ENCODE results near the gene RIMBP2. TPM values are rescaled to one million over a fixed set of nuclear protein-coding genes. Genes with fewer than 3 reads are reported as not detected.

Gene RIMBP2
- total and polyA plus RNA-seq, 7 experiments from 2014 or later: 0.05 TPM; not detected in 6

DNA sequence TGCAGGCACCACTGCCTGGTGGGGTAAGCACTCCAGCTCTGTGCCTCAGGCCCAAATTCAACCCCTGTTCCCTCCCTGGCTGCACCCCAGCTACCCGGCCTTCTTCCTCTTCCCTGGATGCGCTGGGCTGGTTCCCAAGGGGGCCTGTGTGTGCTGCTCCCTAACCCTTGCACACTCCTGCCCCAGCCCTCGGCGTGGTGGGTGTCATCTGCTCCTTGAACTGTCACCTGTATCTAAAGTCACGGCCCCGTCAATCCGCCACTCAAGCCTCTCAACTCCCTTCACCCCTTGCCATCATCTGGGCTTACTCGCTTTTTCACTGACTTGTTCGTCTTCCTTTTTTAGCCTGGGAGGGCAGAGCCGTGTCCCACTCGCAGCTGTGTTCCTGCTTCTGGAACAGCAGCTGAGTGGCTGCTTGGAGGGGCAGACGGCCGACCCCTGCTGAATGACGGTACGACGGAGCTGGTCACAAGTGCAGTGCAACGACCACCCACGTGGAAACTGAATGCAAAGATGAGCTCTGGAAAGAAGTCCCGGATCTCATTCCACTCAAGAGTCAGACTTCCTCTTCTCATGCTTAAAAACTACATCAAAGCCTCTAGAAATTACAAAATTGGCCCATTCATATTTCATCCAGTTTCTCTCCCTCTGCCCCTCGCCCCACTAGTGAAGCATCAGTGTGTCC lies 239.5 kb downstream of the RIMBP2 start:
- Histone ChIP-seq H3K36me3 (ENCODE audit: control insufficient read depth in 2 of 3, insufficient read depth in 3 of 3, low read length in 3 of 3) (no peaks in the 10 kb centered on the region), H3K27me3 (ENCODE audit: control insufficient read depth in 2 of 2, insufficient read depth in 2 of 2, low read length in 2 of 2) (no peaks in the 10 kb centered on the region), H3K27ac (ENCODE audit: low read depth, low read length) (no peak overlapping the region), H3K4me3 (ENCODE audit: low read length) (no peak overlapping the region), H3K9me3 (ENCODE audit: control insufficient read depth in 2 of 3, low read length in 3 of 3) (no peaks in the 10 kb centered on the region), H3K4me1 (ENCODE audit: control insufficient read depth in 2 of 2, insufficient read depth in 2 of 2, low read length in 2 of 2) (no peaks in the 10 kb centered on the region)
- H3K27ac Mint-ChIP-seq: no peak overlapping the region
- ChIA-PET CTCF (interaction anchor here (0.7 kb wide), 1 partner anchor 10 kb away, joined by 5 read pairs; no protein-coding TSS in a partner anchor), POLR2A (no interaction called here)
- H3K36me3 Mint-ChIP-seq: no peaks in the 10 kb centered on the region
- no peak for DNase-seq
- intact Hi-C loops (cut with micrococcal nuclease): no loop called here
- H3K27me3 Mint-ChIP-seq: peaks cover 0 to 26% (median 0%) of the 10 kb centered on the region in 5 donors
- peaks cover 0 to 2% (median 0%) of the 10 kb centered on the region in 7 donors for H3K4me1 Mint-ChIP-seq
- H3K4me3 Mint-ChIP-seq: no peak overlapping the region
- ATAC-seq: no peak
- H3K9me3 Mint-ChIP-seq: no peaks in the 10 kb centered on the region

DNA sequence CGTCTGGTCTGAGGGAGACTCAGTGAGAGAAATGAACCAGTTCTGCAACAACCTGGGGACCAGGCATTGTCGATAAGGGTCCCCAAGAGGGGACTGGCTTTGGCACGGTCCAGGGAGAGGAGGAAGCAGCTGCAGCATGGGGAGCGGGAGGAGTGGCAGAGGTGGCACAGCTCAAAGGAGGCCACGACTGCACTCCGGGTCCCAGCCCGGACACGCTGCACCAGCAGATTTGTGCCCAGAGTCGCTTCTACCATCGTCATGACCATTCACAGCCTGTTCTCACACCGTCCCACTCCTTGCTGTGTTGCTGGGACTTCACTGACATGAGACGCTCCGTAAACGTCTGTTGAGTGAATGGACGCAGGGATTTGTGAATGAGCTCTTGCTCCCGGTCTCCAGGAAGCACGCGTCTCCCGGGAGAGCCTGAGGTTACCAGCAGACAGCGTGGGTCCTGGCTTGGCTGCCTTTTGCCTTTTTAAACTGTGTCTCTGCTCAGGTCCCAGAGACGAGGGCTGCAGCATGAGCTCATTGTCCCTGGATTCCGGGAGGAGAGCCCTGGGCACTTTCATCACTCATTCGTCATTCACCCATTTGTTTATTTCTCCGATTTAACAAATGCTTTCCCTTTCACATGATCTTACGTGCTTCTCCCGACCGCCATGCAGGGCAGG lies 241.4 kb downstream of the RIMBP2 start:
- Histone ChIP-seq H3K4me1 (ENCODE audit: control insufficient read depth in 2 of 2, insufficient read depth in 2 of 2, low read length in 2 of 2) (no peaks in the 10 kb centered on the region), H3K27me3 (ENCODE audit: control insufficient read depth in 2 of 2, insufficient read depth in 2 of 2, low read length in 2 of 2) (no peaks in the 10 kb centered on the region), H3K4me3 (ENCODE audit: low read length) (no peak overlapping the region), H3K36me3 (ENCODE audit: control insufficient read depth in 2 of 3, insufficient read depth in 3 of 3, low read length in 3 of 3) (no peaks in the 10 kb centered on the region), H3K27ac (ENCODE audit: low read depth, low read length) (no peak overlapping the region), H3K9me3 (ENCODE audit: control insufficient read depth in 2 of 3, low read length in 3 of 3) (no peaks in the 10 kb centered on the region)
- ATAC-seq: no peak
- POLR2A ChIA-PET: no interaction called here
- H3K4me1 Mint-ChIP-seq: no peaks in the 10 kb centered on the region
- no peak overlapping the region for H3K27ac Mint-ChIP-seq
- CTCF ChIA-PET: no interaction called here
- H3K4me3 Mint-ChIP-seq: no peak overlapping the region
- no peaks in the 10 kb centered on the region for H3K9me3 Mint-ChIP-seq
- no peak for DNase-seq
- intact Hi-C loops (cut with micrococcal nuclease): no loop called here
- H3K36me3 Mint-ChIP-seq: no peaks in the 10 kb centered on the region
- H3K27me3 Mint-ChIP-seq: peaks cover 0 to 21% (median 0%) of the 10 kb centered on the region in 5 donors

DNA sequence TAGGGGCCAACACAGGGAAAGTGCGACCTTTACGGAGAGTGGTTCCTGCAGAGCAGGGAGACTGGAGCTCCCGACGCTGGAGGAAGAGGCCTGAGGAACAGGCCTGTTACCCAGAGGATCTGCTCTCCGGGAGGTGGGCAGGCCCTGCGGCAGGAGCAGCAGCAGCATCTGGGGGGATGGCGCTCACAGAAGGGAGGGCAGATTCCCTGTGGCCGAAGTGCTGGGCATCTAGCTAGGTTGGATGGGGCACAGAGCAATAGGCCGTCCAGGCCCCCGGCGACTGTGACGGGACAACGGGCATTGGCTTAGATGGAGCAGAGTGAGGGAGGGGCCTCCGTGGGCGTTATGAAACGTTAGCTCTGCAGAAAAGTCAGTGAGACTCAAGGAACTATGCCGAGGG lies 242.8 kb downstream of the RIMBP2 start:
- DNase-seq (no peak), ATAC-seq (no peak)
- Mint-ChIP-seq H3K4me3 (no peak overlapping the region), H3K27ac (no peak overlapping the region), H3K27me3 (peaks cover 0 to 21% (median 0%) of the 10 kb centered on the region in 5 donors), H3K36me3 (no peaks in the 10 kb centered on the region), H3K9me3 (peaks cover 0 to 2% (median 0%) of the 10 kb centered on the region in 11 donors), H3K4me1 (no peaks in the 10 kb centered on the region)
- Histone ChIP-seq H3K27ac (ENCODE audit: low read depth, low read length) (no peak overlapping the region), H3K4me3 (ENCODE audit: low read length) (no peak overlapping the region), H3K4me1 (ENCODE audit: control insufficient read depth in 2 of 2, insufficient read depth in 2 of 2, low read length in 2 of 2) (no peaks in the 10 kb centered on the region), H3K9me3 (ENCODE audit: control insufficient read depth in 2 of 3, low read length in 3 of 3) (no peaks in the 10 kb centered on the region), H3K36me3 (ENCODE audit: control insufficient read depth in 2 of 3, insufficient read depth in 3 of 3, low read length in 3 of 3) (no peaks in the 10 kb centered on the region), H3K27me3 (ENCODE audit: control insufficient read depth in 2 of 2, insufficient read depth in 2 of 2, low read length in 2 of 2) (no peaks in the 10 kb centered on the region)
- intact Hi-C loops (cut with micrococcal nuclease): no loop called here
- POLR2A ChIA-PET: no interaction called here
- CTCF ChIA-PET: no interaction called here

DNA sequence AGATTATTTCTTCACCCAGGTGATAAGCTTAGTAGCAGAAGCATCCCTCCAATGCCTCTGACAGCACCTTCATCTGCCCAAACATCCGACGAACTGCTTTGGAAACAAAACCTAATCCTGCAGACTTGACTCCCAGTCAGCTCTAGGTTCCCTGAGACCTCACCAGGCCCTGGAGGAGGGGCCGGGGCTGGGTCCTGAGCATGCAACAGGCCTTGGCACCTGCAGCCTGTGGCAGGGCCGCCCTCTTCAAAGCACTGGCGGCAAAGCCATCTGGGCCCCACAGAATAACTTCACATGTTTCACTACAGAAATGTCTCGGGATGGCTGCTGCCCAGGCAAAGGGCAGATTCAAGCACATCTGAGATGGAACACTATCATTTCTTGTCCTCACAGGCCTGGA lies 245.1 kb downstream of the RIMBP2 start:
- POLR2A ChIA-PET: no interaction called here
- no peak for ATAC-seq
- intact Hi-C loops (cut with micrococcal nuclease): no loop called here
- H3K27me3 ChIP-seq (ENCODE audit: control insufficient read depth in 2 of 2, insufficient read depth in 2 of 2, low read length in 2 of 2): no peaks in the 10 kb centered on the region
- Mint-ChIP-seq H3K27ac (no peak overlapping the region), H3K9me3 (peaks cover 0 to 15% (median 8%) of the 10 kb centered on the region in 11 donors), H3K4me3 (no peak overlapping the region), H3K27me3 (peaks cover 0 to 17% (median 0%) of the 10 kb centered on the region in 5 donors), H3K4me1 (no peaks in the 10 kb centered on the region), H3K36me3 (peaks cover 0 to 4% (median 0%) of the 10 kb centered on the region in 5 donors)
- DNase-seq: no peak
- no peak overlapping the region for H3K27ac ChIP-seq (ENCODE audit: low read depth, low read length)
- CTCF ChIA-PET: no interaction called here
- H3K4me1 ChIP-seq (ENCODE audit: control insufficient read depth in 2 of 2, insufficient read depth in 2 of 2, low read length in 2 of 2): no peaks in the 10 kb centered on the region
- H3K4me3 ChIP-seq (ENCODE audit: low read length): no peak overlapping the region
- no peaks in the 10 kb centered on the region for H3K36me3 ChIP-seq (ENCODE audit: control insufficient read depth in 2 of 3, insufficient read depth in 3 of 3, low read length in 3 of 3)
- H3K9me3 ChIP-seq (ENCODE audit: control insufficient read depth in 2 of 3, low read length in 3 of 3): no peaks in the 10 kb centered on the region

DNA sequence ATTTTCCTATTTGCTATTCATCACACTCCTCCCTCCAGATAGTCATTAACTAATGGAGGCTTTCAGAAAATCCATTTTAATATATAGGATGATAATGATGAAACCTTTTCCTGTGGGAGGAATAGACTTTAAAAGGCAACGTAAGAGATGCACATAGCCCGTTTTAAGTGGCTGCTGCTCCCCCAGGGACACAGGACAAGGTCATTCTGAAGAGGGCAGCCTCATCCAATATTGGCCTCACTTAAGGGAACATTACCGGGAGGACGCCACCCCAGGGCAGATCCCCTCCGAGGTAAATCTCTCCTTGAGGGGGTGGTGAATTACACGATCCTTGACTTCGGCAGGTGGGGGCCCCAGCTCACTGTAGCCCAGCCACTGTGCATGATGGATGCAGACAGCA lies 246.5 kb downstream of the RIMBP2 start:
- intact Hi-C loops (cut with micrococcal nuclease): no loop called here
- H3K27ac Mint-ChIP-seq: no peak overlapping the region
- H3K4me1 ChIP-seq (ENCODE audit: control insufficient read depth in 2 of 2, insufficient read depth in 2 of 2, low read length in 2 of 2): no peaks in the 10 kb centered on the region
- no peak overlapping the region for H3K4me3 Mint-ChIP-seq
- ChIA-PET POLR2A (no interaction called here), CTCF (no interaction called here)
- H3K4me3 ChIP-seq (ENCODE audit: low read length): no peak overlapping the region
- no peak overlapping the region for H3K27ac ChIP-seq (ENCODE audit: low read depth, low read length)
- peaks cover 0 to 14% (median 0%) of the 10 kb centered on the region in 5 donors for H3K27me3 Mint-ChIP-seq
- H3K9me3 ChIP-seq (ENCODE audit: control insufficient read depth in 2 of 3, low read length in 3 of 3): no peaks in the 10 kb centered on the region
- peaks cover 0 to 15% (median 8%) of the 10 kb centered on the region in 11 donors for H3K9me3 Mint-ChIP-seq
- no peaks in the 10 kb centered on the region for H3K36me3 ChIP-seq (ENCODE audit: control insufficient read depth in 2 of 3, insufficient read depth in 3 of 3, low read length in 3 of 3)
- peaks cover 0 to 4% (median 0%) of the 10 kb centered on the region in 5 donors for H3K36me3 Mint-ChIP-seq
- no peaks in the 10 kb centered on the region for H3K4me1 Mint-ChIP-seq
- ATAC-seq (no peak), DNase-seq (no peak)
- no peaks in the 10 kb centered on the region for H3K27me3 ChIP-seq (ENCODE audit: control insufficient read depth in 2 of 2, insufficient read depth in 2 of 2, low read length in 2 of 2)

DNA sequence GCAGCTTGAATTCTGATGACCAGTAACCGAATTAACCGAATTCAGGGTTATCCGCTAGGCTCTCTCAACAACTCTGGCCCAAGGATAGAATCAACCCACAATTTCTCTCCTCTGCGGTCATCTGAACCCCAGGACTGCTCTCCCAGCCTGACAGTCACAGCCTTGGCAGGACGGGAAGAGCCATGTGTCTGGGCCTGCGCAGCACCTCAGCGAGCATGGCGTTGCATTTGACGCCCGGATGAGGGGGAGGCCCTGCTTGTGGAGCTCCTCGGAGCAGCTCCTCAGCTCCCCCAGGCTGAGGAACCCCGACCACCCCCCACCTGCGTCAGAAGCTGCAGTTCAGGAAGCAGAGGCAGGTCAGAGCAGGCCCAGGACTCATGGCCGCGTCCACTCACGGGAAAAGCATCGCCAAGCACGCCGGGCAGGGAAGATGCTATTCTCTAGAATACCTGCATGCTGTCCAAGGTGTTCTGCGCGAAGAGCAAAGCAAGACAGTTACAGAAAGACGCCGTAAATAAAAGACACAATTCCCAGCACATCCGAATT lies 247.3 kb downstream of the RIMBP2 start:
- Mint-ChIP-seq H3K27ac (no peak overlapping the region), H3K9me3 (peaks cover 0 to 15% (median 8%) of the 10 kb centered on the region in 11 donors), H3K4me3 (no peak overlapping the region), H3K4me1 (no peaks in the 10 kb centered on the region), H3K36me3 (peaks cover 0 to 4% (median 0%) of the 10 kb centered on the region in 5 donors), H3K27me3 (peaks cover 0 to 14% (median 0%) of the 10 kb centered on the region in 5 donors)
- ChIA-PET POLR2A (no interaction called here), CTCF (no interaction called here)
- no peaks in the 10 kb centered on the region for H3K9me3 ChIP-seq (ENCODE audit: control insufficient read depth in 2 of 3, low read length in 3 of 3)
- DNase-seq: no peak
- H3K4me1 ChIP-seq (ENCODE audit: control insufficient read depth in 2 of 2, insufficient read depth in 2 of 2, low read length in 2 of 2): no peaks in the 10 kb centered on the region
- H3K4me3 ChIP-seq (ENCODE audit: low read length): no peak overlapping the region
- intact Hi-C loops (cut with micrococcal nuclease): no loop called here
- ATAC-seq: no peak
- H3K36me3 ChIP-seq (ENCODE audit: control insufficient read depth in 2 of 3, insufficient read depth in 3 of 3, low read length in 3 of 3): no peaks in the 10 kb centered on the region
- no peak overlapping the region for H3K27ac ChIP-seq (ENCODE audit: low read depth, low read length)
- H3K27me3 ChIP-seq (ENCODE audit: control insufficient read depth in 2 of 2, insufficient read depth in 2 of 2, low read length in 2 of 2): no peaks in the 10 kb centered on the region

All from naive thymus-derived CD4-positive, alpha-beta T cell (primary cell).